ENCODE measurements around the gene CCT3. TPM values are rescaled to one million over a fixed set of nuclear protein-coding genes. Genes with fewer than 3 reads are reported as not detected.

CCT3 gene
- total RNA-seq, 2 experiments from 2014 or later = 385 to 387 TPM

DNA sequence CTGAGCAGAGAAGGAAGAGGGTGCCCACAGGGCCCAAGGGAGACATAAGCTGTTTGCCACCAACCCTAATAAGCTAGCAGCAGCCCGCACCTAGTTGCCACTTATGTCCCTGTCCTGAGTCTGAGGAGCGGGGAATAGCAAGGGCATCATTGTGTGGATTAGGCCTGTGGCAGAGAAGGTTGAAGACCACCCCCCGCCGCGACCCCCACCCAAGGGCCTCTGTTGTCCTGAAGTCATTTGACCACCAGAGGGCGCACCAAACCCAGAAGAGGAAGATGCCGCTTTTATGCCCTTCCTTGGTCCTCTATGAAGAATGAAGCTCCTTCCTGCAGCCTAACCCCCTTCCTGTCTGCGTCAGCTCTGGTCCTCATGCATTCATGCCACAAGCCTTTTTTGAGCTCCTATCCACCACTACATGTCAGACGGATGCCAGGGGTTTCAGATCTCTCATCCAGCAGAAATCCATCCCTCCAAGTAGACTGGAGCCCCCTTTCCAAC lies 47.5 kb upstream of the CCT3 start:
- DNase-seq (ENCODE audit: low spot score) = peak; percentile 85
- Histone ChIP-seq H3K79me2 (ENCODE audit: insufficient read depth, low read depth, low read length) (no peaks in the 10 kb centered on the region), H3K4me1 (ENCODE audit: insufficient read depth, low read length, poor library complexity, severe bottlenecking) (peaks cover 3% of the 10 kb centered on the region), H3K27ac (ENCODE audit: low read depth, low read length, poor library complexity, severe bottlenecking) (no peak overlapping the region), H2AFZ (ENCODE audit: low read length) (peak overlapping the region; percentile 18; the same call in 1 of the 2 replicates), H3K4me2 (ENCODE audit: low read length) (no peak overlapping the region), H3K9me2 (ENCODE audit: insufficient read depth, low read length) (no peaks in the 10 kb centered on the region), H3K9me3 (ENCODE audit: low read length) (no peaks in the 10 kb centered on the region), H4K20me1 (ENCODE audit: insufficient read depth, low read length) (no peaks in the 10 kb centered on the region), H3K36me3 (ENCODE audit: insufficient read depth, low read length) (no peaks in the 10 kb centered on the region), H3K4me3 (ENCODE audit: low read depth, low read length, poor library complexity, severe bottlenecking) (no peak overlapping the region)
- TF ChIP-seq, protein P1, sequence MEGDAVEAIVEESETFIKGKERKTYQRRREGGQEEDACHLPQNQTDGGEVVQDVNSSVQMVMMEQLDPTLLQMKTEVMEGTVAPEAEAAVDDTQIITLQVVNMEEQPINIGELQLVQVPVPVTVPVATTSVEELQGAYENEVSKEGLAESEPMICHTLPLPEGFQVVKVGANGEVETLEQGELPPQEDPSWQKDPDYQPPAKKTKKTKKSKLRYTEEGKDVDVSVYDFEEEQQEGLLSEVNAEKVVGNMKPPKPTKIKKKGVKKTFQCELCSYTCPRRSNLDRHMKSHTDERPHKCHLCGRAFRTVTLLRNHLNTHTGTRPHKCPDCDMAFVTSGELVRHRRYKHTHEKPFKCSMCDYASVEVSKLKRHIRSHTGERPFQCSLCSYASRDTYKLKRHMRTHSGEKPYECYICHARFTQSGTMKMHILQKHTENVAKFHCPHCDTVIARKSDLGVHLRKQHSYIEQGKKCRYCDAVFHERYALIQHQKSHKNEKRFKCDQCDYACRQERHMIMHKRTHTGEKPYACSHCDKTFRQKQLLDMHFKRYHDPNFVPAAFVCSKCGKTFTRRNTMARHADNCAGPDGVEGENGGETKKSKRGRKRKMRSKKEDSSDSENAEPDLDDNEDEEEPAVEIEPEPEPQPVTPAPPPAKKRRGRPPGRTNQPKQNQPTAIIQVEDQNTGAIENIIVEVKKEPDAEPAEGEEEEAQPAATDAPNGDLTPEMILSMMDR (conservative IDR thresholded peaks at IDR 0.05; ENCODE audit: low read length) = peak; percentile 98
- TF ChIP-seq EZH2phosphoT487 (IDR thresholded peaks at IDR 0.05; ENCODE audit: borderline replicate concordance, low read depth, low read length) = no peak
- POLR2A ChIA-PET = interaction anchor here (0.8 to 2.4 kb wide), 4 partner anchors 56 to 215 kb away, joined by 3 to 10 read pairs (median 4); partner anchors contain the start of gene GPATCH4
- no TSS peak for BruUV-seq (replicated peaks)
- CTCF ChIA-PET (ENCODE audit: unreplicated experiment) = interaction anchor here (0.6 to 3.5 kb wide), 12 partner anchors 27 to 1141 kb away, joined by 3 to 40 read pairs (median 4); no protein-coding TSS in a partner anchor
- intact Hi-C loops (cut with micrococcal nuclease; ENCODE audit: unreplicated experiment) = loop anchor here (1.0 kb wide), 2 partner anchors 59 to 223 kb away; no protein-coding TSS in a partner anchor

- Histone ChIP-seq H3K36me3 (ENCODE audit: insufficient read depth, low read length) (no peaks in the 10 kb centered on the region), H3K4me2 (ENCODE audit: low read length) (no peak overlapping the region), H3K9me3 (ENCODE audit: low read length) (no peaks in the 10 kb centered on the region), H2AFZ (ENCODE audit: low read length) (no peak overlapping the region), H3K4me3 (ENCODE audit: low read depth, low read length, poor library complexity, severe bottlenecking) (no peak overlapping the region), H3K9me2 (ENCODE audit: insufficient read depth, low read length) (no peaks in the 10 kb centered on the region), H3K79me2 (ENCODE audit: insufficient read depth, low read depth, low read length) (no peaks in the 10 kb centered on the region), H4K20me1 (ENCODE audit: insufficient read depth, low read length) (no peaks in the 10 kb centered on the region), H3K4me1 (ENCODE audit: insufficient read depth, low read length, poor library complexity, severe bottlenecking) (peaks cover 3% of the 10 kb centered on the region), H3K27ac (ENCODE audit: low read depth, low read length, poor library complexity, severe bottlenecking) (no peak overlapping the region)
- DNase-seq (ENCODE audit: low spot score) = no peak
- ChIA-PET POLR2A (no interaction called here), CTCF (ENCODE audit: unreplicated experiment) (interaction anchor here (3.5 kb wide), 1 partner anchor 61 kb away, joined by 40 read pairs; no protein-coding TSS in a partner anchor)
- BruUV-seq (replicated peaks) = no TSS peak
- TF ChIP-seq, protein P1 (conservative IDR thresholded peaks at IDR 0.05; ENCODE audit: low read length) = no peak
- TF ChIP-seq EZH2phosphoT487 (IDR thresholded peaks at IDR 0.05; ENCODE audit: borderline replicate concordance, low read depth, low read length) = no peak
- intact Hi-C loops (cut with micrococcal nuclease; ENCODE audit: unreplicated experiment) = loop anchor here (1.0 to 5.0 kb wide), 3 partner anchors 60 to 243 kb away; no protein-coding TSS in a partner anchor
Measured at GRCh38 chr1:156384658-156385057, 46.6 kb upstream of the CCT3 start.

- H3K4me2 ChIP-seq (ENCODE audit: low read length) = no peak overlapping the region
- intact Hi-C loops (cut with micrococcal nuclease; ENCODE audit: unreplicated experiment) = loop anchor here (5.0 kb wide), 1 partner anchor 243 kb away; no protein-coding TSS in a partner anchor
- no peaks in the 10 kb centered on the region for H4K20me1 ChIP-seq (ENCODE audit: insufficient read depth, low read length)
- peaks cover 3% of the 10 kb centered on the region for H3K4me1 ChIP-seq (ENCODE audit: insufficient read depth, low read length, poor library complexity, severe bottlenecking)
- DNase-seq (ENCODE audit: low spot score) = no peak
- no TSS peak for BruUV-seq (replicated peaks)
- ChIA-PET POLR2A (interaction anchor here (0.6 kb wide), 1 partner anchor 15 kb away, joined by 3 read pairs; no protein-coding TSS in a partner anchor), CTCF (ENCODE audit: unreplicated experiment) (interaction anchor here (3.5 kb wide), 1 partner anchor 62 kb away, joined by 40 read pairs; no protein-coding TSS in a partner anchor)
- no peaks in the 10 kb centered on the region for H3K79me2 ChIP-seq (ENCODE audit: insufficient read depth, low read depth, low read length)
- TF ChIP-seq EZH2phosphoT487 (IDR thresholded peaks at IDR 0.05; ENCODE audit: borderline replicate concordance, low read depth, low read length) = no peak
- TF ChIP-seq, protein P1 (conservative IDR thresholded peaks at IDR 0.05; ENCODE audit: low read length) = no peak
- no peaks in the 10 kb centered on the region for H3K36me3 ChIP-seq (ENCODE audit: insufficient read depth, low read length)
- H3K9me2 ChIP-seq (ENCODE audit: insufficient read depth, low read length) = no peaks in the 10 kb centered on the region
- no peak overlapping the region for H3K27ac ChIP-seq (ENCODE audit: low read depth, low read length, poor library complexity, severe bottlenecking)
- no peak overlapping the region for H3K4me3 ChIP-seq (ENCODE audit: low read depth, low read length, poor library complexity, severe bottlenecking)
- no peak overlapping the region for H2AFZ ChIP-seq (ENCODE audit: low read length)
- H3K9me3 ChIP-seq (ENCODE audit: low read length) = no peaks in the 10 kb centered on the region
Measured at GRCh38 chr1:156384007-156384406, 45.9 kb upstream of the CCT3 start.
